HEK293 (cell line): ENCODE results near the gene DMRTA2.

Source experiments
- REPIN1 ChIP-seq: fragments of 450-650 bp; formaldehyde crosslinking; IDR thresholded peaks from 2 replicates; pipeline ENCODE4 v1.5.1; 2017; ENCODE audit warnings: missing biosample characterization, missing genetic modification characterization, low read depth
- SP2 ChIP-seq: fragments of 450-650 bp; formaldehyde crosslinking; IDR thresholded peaks from 2 replicates; pipeline ENCODE4 v1.5.1; 2016; ENCODE audit warnings: missing biosample characterization, missing genetic modification characterization
- ZNF585B ChIP-seq: fragments of 450-650 bp; formaldehyde crosslinking; IDR thresholded peaks from 2 replicates; pipeline ENCODE4 v1.5.1; 2016; ENCODE audit warnings: missing biosample characterization, missing genetic modification characterization
- TF ChIP-seq, protein P1 (sequence below): fragments of 450-650 bp; formaldehyde crosslinking; IDR thresholded peaks from 2 replicates; pipeline ENCODE4 v1.5.1; 2016; ENCODE audit warnings: missing biosample characterization, missing genetic modification characterization

DNA sequence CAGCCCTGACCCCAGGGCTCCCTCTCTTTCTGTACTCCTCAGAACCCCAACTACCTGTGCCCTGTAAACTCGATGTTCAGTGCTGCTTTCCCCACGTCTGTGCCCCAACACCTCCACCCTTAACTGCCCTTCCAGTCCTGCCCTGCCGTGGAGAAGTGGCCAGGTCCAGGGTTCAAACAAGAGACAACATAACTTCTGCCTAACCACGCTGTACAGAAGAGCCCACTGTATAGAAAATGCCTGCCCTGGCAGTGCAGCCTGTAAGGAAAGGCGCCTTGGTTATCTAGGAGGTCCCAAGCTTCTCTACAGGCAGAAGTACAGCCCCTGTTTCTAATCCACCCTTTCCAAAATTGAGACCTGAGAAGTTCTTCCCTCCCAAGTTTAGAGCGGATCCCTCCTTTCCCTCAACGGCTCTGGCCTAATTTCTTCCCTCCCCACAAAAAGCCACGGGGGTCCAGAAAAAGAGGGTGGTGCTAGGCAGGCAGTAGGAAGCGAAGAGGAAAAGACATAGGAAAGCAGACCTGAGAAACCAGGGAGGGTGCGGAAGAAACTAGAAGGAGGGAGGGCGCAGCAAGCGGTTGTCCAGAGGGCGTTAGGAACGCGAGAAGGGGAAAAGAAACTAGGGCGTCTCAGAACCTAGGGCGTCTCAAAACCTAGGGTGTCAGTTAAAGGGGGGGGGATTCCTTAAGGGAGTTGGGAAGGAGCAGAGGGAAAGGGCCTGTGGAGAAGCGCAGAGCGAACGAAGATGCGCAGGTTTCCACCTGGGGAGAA lies 3.2 kb downstream of the DMRTA2 start:
- TF ChIP-seq ZNF585B (tag by site-specific recombination): no peak
- TF ChIP-seq SP2: no peak
- TF ChIP-seq, protein P1, sequence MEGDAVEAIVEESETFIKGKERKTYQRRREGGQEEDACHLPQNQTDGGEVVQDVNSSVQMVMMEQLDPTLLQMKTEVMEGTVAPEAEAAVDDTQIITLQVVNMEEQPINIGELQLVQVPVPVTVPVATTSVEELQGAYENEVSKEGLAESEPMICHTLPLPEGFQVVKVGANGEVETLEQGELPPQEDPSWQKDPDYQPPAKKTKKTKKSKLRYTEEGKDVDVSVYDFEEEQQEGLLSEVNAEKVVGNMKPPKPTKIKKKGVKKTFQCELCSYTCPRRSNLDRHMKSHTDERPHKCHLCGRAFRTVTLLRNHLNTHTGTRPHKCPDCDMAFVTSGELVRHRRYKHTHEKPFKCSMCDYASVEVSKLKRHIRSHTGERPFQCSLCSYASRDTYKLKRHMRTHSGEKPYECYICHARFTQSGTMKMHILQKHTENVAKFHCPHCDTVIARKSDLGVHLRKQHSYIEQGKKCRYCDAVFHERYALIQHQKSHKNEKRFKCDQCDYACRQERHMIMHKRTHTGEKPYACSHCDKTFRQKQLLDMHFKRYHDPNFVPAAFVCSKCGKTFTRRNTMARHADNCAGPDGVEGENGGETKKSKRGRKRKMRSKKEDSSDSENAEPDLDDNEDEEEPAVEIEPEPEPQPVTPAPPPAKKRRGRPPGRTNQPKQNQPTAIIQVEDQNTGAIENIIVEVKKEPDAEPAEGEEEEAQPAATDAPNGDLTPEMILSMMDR (tag by site-specific recombination): no peak
- no peak for TF ChIP-seq REPIN1 (tag by site-specific recombination)
